ENCODE measurements around the gene MPG.
A peak's percentile ranks its signal among the peaks of the same experiment; 100 is the strongest.

Gene MPG

GRCh38 chr16:67884-68789 lies 9.9 kb upstream of the MPG start:
- no peak for DNase-seq

GRCh38 chr16:69181-69580 lies 8.8 kb upstream of the MPG start:
- no peak for DNase-seq

GRCh38 chr16:71210-71539 lies 6.8 kb upstream of the MPG start:
- no peak for DNase-seq

GRCh38 chr16:71540-72401 lies 6.3 kb upstream of the MPG start:
- DNase-seq, result no peak

GRCh38 chr16:72561-73548 lies 5.2 kb upstream of the MPG start, which contains the start of gene RHBDF1:
RHBDF1 (minus strand) TSS chr16:72631; CDS start chr16:65015, 7,616 bp downstream.
- no peak for DNase-seq

- no peak for DNase-seq
These were observed 3.8 kb upstream of the MPG start for GRCh38 chr16:74051-74746.

GRCh38 chr16:74747-75334 lies 3.2 kb upstream of the MPG start:
- no peak for DNase-seq

- DNase-seq, result peak; percentile 74 to 76
These were observed 2.2 kb upstream of the MPG start for GRCh38 chr16:75580-76501.

GRCh38 chr16:76535-77272 lies 1.3 kb upstream of the MPG start:
- peak; percentile 7 to 13 for DNase-seq

- peak; percentile 12 to 24 for DNase-seq
These were observed 685 bp upstream of the MPG start for GRCh38 chr16:77273-77806.

- no peak for DNase-seq
These were observed 572 bp downstream of the MPG start for GRCh38 chr16:78444-79150.

GRCh38 chr16:79151-80054 lies 1.4 kb downstream of the MPG start:
- DNase-seq, result peak; percentile 7 to 27

GRCh38 chr16:83060-83603 lies 5.1 kb downstream of the MPG start:
- no peak for DNase-seq

- DNase-seq, result no peak
These were observed 6.0 kb downstream of the MPG start for GRCh38 chr16:83781-84615.

GRCh38 chr16:84718-85406 lies 6.8 kb downstream of the MPG start:
- DNase-seq, result peak; percentile 68 to 70

- DNase-seq, result no peak
These were observed 7.4 kb downstream of the MPG start for GRCh38 chr16:85407-85782.

Measured in AML-193 (cell line).